HPDE6-E6E7 (cell line): ENCODE results near the gene RGS9.
"Not testable (repeated sequence)": the region's sequence is repeated elsewhere in the genome, so short reads cannot be mapped to it uniquely, and the experiment has no call there.

Source experiments
- DNase-seq: peaks from one replicate; pipeline ENCODE4 v3.0.0; 2011; ENCODE audit warnings: missing footprints; ENCODE audit errors: extremely low spot score

Gene RGS9

DNA sequence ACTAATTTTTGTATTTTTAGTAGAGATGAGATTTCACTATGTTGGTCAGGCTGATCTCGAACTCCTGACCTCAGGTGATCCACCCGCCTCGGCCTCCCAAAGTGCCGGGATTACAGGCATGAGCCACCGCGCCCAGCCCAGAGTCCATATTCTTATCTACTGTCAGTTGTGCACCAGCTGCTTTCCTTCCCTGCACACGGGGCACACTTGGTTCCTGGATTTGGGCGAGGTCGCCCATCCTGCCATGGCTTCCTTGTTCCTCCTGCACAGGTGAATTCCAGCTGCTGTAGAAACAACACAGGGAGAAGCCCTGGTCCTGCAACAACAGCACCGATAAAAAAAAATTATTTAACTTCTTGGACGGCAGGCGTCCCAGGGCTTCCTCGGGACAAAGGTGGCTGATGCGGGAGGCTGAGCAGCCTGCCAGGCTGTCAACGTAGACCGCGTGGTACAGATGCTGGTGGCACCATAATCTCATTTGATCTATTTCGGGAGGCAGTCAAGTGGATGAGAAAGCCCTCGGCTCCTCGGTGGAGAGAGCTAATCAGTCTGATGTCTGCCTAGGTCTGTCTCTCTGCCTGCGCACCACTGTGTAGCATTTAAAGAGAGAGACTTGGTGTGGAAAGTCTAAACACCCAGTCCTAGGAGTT is 19.1 kb downstream of the RGS9 start:
- no peak for DNase-seq

DNA sequence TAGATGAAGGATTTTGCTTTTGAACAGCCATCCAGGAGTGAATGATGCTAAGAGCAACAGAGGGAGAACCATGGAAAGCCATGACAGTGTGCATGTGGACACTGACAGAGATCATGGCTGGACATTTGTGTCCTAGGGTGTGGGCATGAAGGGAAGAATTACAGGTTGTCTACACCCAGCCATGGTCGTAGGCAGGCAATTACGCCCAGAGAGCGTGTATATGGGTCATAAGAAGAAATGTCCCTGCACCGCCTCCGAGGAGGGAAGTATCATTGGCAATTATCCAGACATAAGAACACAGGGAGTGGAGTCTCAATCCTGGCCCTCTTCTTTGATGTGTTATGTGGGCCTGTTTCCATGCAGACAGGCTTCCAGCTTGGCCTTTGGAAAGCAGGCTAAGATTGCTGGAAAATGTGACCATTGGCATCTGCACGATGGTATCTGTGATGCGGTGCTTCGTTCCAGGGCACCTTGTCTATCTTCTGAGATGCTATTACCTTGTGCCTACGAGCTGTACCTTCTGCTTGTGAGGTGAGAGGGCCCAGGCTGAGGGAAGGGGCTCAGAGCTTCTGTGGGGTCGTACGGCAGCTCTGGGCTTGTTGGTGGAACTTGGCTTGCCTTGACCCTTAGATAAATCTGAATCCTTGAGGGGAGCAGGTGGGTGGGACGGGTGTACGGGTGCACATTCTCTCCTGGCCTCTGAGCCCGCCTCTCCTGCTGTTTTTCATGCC is 19.8 kb downstream of the RGS9 start:
- no peak for DNase-seq

DNA sequence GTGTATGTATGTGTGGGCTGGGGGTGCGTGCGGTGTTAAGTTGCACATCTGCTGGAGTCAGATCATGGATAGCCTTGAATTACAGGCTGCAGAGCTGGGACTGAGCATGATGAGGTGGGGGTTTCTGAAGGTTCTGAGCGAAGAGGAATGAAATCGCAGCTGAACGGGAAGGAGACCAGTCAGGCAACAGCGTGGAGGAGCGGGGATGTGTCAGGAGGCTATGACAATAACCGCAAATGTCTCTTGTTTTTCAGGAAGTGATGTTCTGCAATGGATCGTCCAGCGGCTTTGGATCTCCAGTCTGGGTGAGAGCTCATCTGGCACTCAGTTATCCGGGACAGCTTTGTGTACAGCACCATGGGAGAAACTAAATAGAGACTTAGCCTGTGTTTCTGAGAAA is 20.9 kb downstream of the RGS9 start:
- no peak for DNase-seq

DNA sequence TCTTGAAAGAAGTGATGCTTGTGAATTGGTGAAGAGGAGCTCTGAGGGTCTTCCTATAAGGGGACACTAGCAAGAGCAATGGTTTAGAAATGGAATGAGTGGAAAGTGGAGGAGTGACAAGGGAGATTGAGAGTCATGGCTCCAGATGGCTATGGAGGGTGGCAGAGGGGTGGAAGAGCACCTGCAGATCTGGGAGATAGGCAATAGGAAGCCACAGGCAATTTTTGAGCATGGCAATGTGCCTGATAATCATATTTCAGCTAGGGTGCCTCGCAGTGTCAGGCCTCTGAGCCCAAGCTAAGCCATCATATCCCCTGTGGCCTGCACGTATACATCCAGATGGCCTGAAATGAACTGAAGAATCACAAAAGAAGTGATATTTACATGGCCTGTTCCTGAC is 21.5 kb downstream of the RGS9 start:
- DNase-seq = no peak

DNA sequence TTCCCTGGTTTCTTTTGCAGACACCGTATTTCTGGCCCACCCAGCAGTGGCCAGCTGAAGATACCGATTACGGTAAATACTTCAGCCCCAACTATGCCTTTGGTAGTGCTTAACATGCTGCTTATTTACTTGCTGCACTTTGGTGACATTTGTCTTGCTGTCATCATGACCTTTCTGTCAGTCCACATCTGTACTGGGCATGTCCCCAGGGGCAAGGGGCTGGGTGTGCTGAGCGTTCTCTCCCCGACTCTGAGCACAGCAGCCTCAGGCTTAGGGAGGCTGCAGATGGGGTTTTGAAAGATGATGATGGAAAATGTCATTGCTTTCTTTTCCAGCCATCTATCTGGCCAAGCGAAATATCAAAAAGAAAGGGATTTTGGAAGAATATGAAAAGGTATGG is 23.3 kb downstream of the RGS9 start:
- DNase-seq = no peak

DNA sequence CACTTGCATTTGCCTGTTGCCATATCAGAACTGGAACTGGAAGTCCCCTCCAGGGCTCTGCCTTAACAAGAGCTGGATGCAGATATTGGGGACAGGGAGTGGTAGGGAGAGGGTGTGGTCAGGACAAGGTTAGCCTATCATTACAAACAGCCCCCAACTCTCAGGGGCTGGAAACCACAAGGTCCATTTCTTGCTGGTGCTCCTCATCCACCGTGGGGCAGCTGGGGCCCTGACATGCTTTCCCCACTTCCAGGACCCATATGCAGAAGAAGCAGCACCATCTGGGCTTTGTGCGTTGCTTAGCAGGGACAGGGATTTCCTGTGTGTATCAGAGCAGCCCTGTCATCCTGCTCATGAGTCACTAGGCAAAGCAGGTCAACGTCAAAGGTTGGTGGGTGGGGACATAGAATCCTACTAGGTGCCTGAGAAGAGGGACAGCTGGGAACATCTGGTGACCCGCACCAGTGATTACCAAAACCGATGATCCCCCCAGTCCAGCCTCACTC is 26.9 kb downstream of the RGS9 start:
- DNase-seq = peak; percentile 70

DNA sequence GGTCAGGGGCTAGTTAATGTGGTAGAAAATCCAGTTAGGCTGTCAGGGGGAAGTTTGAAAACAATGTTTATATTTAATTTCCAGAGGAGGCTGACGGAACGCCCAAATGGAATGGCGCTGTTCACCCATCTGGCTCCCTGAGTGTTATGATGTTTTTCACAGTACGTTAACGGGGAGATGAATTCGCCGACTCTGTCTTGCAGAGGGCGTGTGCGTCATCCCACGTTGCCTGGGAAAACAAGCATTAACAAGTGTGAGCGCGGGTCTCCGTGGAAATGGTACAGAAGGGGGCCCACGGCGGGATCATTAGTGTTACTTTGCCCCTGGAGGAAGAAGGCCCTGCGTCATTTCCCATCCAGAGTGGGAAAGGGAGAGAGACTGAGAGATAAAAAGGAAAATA is 29.6 kb downstream of the RGS9 start:
- DNase-seq = no peak

DNA sequence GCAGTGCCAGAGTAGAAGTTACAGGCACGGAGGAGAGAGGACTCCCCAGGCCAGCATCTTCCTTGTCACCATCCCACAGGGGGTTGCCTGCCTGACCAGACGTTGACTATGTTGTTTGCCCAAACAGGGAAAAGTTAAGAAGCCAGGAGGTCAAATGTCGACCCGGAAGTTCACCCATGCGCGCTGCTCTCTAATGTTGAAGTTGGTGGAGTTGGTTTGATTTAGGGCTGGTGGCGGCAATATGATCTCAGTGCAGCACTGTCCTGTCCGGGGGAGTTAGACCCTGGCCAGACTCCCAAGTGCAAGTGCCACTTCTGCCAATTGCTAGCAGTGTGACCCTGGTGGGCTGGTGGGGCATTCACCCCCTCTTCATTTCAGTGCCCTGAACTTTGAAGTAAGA is 30.4 kb downstream of the RGS9 start:
- DNase-seq = no peak

DNA sequence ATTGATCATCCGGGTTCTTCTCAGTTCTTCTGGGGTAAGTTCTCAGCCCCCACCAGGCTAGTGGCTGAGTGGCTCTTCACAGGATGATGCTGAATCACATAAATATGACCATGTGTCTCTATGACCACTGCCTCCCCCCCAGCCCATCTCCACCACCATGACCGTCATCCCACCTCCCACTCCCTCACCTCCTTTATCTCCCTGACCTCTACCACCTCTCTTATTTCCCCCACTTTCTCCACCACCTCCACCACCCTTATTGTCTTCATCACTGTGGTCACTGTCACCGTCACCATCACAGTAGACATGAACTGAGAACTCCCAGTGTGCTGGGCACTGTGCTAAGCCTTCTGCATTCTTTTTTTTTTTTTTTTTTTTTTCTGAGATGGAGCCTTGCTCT is 32.5 kb downstream of the RGS9 start:
- DNase-seq = no peak

DNA sequence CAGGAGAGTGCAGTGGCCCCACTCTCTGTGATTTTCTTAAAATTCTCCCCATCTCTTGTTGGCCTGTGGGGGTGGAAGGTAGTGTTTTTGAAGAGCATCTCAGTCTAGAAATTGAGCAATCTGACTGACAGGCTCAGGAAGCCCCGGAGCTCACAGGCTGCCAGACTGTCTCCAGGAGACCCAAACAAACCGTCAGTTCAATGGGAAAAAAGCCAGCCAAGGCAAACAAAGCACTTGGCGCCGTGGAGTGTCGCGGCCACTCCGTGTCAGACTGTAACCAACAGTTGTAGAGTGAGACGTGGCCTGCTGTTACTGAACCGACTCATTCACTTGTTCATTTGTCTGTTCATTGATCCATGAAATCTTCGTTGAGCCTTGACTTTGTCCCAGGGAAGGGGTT is 33.7 kb downstream of the RGS9 start:
- DNase-seq = no peak

DNA sequence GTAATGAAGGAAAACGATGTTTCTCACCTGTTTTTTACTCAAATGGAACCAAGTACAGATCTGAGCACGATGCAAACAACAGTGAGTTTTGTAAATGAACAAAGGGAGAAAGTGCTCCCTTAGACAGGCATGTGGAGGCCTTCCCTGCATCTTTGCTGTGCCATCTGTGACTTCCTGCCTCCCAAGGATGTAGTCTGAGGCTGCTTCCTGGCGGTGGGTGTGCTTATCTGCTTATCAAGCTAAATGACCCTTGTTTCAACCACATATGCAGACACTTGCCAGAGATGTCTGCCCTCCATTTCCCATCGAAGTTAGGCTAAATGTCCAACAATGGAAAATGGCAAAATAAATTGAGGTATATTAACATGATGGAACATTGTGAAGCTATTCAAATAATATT is 34.6 kb downstream of the RGS9 start:
- DNase-seq = no peak

DNA sequence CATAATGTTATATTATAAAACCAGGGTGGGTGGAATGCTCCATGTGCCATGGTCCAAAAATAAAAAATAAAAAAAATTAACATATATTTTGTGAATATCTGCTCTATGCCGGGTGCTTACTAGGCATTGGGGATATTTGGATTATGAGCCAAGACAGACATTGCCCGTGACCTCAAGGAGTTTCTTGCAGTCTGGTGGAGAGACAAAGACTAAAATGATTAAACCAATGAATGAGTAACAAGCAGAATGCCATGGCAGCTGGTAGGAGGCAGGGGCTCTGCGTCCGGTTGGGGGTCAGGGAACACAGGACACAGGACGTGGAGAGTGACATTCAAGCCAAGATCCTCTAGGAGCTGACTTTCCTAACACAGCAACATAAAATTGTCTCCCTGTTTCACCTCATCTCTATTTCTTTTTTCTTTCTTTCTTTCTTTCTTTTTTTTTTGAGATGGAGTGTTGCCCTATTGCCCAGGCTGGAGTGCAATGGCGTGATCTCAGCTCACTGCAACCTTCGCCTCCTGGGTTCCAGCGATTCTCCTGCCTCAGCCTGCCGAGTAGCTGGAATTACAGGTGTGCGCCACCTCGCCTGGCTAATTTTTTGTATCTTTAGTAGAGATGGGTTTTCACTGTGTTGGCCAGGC is 35.4 kb downstream of the RGS9 start:
- no peak for DNase-seq

DNA sequence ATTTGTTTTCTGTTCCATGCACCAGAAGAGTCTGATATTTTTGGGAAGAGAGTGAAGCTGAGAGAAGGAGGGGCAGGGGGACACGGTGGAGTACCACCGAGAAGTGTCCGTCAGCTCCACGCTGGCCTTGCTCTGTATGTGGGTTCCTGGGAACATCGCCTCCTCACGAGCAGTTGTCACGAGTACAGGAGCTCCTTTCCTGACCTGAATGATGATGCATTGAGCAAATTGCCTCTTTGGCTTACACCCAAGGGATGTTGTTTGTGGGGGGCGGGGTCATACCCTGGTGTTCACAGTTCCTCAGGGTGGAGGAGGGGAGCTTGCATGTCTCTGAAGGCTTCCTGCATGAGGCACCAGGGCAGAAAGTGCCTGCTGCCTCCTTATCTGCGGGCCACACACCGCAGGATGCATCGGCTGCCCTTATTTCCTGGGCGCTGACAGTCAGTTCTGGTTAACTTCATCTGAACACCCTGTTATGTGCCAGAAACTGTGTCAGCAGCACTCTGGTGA is 36.2 kb downstream of the RGS9 start:
- no peak for DNase-seq

DNA sequence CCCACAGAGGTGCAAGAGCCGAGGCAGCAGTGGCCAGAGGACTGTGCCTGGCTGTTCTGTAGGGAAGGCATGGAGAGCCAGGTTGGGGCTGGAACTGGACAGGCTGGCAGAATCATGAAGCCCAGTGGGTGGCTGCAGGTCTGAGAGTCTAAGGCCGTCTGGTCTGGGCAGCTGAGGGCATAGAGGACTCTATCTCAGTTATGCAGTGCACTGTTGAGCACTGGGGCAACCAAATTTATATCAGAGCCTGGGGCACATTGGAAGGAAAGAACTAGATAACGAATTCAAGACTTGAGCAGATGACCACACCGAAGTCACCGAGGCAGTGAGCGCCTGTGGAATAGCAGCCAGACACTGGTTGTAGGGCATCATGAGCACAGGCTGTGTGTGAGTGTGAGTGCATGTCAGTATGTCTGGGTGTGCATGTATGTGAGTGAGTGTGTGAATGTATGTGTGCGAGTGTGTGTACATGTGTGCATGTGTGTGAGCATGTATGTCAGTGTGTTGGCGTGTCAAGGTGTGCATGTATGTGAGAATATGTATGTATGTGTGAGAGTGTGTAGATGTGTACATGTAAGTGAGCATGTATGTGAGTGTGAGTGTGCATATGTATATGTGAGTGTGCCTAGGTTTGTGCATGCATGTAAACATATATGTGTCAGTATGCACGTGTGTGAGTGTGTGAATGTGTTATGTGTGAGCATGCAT is 37.0 kb downstream of the RGS9 start:
- DNase-seq = no peak

DNA sequence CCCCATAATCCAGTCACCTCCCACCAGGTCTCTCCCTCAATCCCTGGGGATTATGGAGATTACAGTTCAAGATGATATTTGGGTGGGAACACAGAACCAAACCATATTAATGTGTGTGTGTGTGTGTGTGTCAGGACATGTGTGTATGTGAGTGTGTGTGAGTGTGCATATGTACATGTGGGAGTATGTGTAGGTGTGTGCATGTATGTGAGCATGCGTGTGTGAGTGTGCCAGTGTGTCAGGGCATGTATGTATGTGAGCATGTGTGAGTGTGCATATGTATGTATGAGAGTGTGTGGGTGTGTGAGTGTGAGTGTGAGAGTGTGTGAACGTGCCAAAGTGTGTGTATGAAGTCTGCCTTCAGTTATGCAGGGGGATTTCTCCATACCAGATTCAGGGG is 37.8 kb downstream of the RGS9 start:
- DNase-seq = no peak

DNA sequence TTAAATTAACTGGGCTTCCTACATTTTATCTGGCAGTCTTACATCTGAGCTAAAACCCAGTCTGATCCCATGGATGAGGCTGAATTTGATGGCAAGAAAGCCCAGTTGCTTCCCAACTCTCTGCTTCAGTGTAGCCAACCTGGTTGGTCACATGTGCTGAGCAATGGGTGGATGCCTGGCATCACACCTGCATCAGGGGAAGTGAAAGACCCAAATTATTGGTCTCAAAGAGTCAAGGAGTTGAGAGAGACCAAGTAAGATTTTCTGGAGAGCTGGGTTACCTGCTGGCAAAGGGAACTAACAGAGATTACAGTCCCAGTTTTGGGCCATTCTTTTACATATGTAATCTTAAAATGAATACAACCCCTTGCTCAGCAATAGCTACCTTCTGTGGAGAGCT is 38.8 kb downstream of the RGS9 start:
- no peak for DNase-seq

DNA sequence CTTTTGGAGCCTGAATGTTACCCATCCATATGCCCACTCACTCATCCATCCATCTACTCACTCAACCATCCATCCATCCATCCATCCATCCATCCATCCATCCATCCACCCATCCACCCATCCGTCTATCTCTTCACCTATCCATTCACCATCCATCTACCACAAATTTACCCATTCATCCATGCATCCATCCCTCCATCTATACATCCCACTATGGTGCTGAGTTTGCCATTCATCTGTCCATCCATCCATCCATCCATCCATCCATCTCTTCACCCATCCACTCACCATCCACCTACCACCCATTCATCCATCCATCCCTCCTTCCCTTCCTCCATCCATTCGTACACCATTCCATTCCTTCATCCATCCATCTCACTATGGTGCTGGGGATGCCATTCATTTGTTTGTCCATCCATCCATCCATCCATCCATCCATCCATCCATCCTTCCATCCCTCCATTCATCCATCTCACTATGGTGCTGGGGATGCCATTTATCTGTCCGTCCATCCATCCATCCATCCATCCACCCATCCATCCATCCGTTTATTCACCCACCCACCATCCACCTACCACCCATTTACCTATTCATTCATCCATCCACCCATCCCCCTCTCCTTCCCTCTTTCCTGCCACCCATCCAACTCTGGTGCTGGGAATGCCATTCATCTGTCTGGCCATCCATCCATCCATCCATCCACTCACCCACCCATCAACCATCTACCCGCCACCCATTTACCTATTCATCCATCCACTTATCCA is 39.7 kb downstream of the RGS9 start:
- DNase-seq = no peak

DNA sequence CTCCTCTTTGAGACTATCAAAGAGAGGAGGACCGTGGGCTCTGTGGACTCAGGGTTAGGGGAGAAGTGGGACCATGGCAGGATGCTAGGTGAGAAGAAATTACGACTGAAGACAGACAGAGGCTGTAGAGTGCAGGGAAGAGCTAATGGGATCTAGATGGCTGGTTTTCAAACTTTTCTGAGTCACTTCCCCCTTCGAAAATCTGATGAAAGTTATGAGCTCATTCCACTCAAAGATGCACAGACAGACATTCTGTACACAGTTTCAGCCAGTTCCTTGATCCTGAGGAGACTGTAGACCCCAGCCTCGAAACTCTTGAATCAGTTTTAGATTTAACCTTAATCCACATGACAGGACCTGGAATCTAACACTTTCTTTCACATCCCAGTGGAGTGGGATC is 40.7 kb downstream of the RGS9 start:
- DNase-seq = no peak

DNA sequence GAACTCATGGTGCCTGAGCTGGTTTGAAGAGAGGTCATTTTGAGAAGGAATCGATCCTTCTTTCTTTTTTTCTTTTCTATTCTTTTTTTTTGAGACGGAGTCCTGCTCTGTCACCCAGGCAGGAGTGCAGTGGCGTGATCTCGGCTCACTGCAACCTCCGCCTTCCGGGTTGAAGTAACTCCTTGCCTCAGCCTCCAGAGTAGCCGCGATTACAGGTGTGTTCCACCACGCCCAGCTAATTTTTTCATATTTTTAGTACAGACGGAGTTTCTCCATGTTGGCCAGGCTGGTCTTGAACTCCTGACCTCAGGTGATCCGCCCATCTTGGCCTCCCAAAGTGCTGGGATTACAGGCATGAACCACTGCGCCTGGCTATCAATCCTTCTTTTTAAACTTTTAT is 43.1 kb downstream of the RGS9 start:
- not testable (repeated sequence) for DNase-seq

DNA sequence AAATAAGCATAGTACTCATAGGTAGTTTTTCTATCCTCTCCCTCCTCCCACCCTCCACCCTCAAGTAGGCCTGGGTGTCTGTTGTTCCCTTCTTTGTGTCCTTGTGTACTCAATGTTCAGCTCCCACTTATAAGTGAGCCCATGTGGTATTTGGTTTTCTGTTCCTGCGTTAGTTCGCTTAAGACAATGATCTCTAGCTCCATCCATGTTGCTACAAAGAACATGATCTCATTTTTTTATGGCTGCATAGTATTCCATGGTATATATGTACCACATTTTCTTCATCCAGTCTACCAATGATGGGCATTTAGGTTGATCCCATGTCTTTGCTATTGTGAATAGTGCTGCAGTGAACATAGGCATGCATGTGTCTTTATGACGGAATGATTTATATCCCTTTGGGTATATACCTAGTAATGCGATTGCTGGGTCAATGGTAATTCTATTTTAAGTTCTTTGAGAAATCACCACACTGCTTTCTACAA is 43.6 kb downstream of the RGS9 start:
- not testable (repeated sequence) for DNase-seq
